ENCODE results near the gene FLT3.
"Not testable (repeated sequence)": the region's sequence is repeated elsewhere in the genome, so short reads cannot be mapped to it uniquely, and the experiment has no call there.

The FLT3 gene

DNA sequence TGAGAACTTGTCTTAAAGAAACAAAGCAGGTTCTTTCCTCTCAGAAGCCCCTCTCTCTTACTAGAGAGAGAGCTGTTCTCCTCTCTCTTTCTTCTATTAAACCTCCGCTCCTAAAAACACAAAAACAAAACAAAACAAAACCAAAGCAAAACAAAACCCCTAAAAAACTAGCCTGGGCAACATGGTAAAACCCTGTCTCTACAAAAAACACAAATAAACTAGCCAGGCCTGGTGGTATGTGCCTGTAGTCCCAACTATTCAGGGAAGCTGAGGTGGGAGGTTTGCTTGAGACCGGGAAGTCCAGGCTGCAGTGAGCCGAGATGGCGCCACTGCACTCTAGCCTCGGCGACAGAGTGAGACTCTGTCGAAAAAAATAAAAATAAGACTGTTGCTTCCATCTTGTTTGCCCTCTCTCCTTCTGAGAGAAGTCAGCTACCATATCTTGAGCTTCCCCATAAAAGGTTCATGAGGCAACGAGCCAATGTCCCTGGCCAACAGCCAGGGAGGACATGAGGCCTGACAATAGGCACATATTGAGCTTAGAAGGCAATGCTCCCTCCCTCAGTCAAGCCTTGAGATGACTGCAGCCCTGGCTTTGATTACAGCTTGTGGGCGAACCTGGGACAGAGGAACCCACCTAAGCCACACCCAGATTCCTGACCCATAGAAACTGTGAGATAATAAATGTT lies 17.5 kb upstream of the FLT3 start:
- Histone ChIP-seq H3K36me3 (ENCODE audit: control insufficient read depth, insufficient read depth, low read length) (no peaks in the 10 kb centered on the region), H3K4me3 (replicated peaks; ENCODE audit: low read depth, low read length) (no peak overlapping the region), H3K27me3 (replicated peaks; ENCODE audit: control insufficient read depth, insufficient read depth, low read length) (no peaks in the 10 kb centered on the region)
- TF ChIP-seq, protein P1, sequence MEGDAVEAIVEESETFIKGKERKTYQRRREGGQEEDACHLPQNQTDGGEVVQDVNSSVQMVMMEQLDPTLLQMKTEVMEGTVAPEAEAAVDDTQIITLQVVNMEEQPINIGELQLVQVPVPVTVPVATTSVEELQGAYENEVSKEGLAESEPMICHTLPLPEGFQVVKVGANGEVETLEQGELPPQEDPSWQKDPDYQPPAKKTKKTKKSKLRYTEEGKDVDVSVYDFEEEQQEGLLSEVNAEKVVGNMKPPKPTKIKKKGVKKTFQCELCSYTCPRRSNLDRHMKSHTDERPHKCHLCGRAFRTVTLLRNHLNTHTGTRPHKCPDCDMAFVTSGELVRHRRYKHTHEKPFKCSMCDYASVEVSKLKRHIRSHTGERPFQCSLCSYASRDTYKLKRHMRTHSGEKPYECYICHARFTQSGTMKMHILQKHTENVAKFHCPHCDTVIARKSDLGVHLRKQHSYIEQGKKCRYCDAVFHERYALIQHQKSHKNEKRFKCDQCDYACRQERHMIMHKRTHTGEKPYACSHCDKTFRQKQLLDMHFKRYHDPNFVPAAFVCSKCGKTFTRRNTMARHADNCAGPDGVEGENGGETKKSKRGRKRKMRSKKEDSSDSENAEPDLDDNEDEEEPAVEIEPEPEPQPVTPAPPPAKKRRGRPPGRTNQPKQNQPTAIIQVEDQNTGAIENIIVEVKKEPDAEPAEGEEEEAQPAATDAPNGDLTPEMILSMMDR (IDR thresholded peaks at IDR 0.05; ENCODE audit: insufficient read depth, low read length, poor library complexity, severe bottlenecking) = no peak
- no peak for DNase-seq (ENCODE audit: extremely low read depth, insufficient read length)

DNA sequence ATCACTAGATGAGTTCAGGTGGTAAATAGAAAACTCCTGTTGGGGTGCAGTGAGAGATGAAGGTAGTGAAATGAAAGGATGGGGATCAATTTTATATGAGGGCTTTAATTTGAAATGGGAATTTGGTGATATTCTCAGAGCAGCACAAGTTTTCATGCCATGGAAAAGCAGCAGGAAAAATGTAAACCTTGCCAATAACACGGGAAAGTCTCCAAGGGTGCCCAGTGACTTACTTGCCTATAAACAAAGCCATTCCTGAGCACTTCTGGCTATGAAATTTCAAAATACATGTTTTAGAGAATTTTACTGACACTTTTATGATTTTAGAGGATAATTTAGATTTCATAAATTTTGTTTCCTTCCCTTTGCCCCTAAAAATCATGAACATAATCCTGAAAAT lies 16.4 kb upstream of the FLT3 start:
- no peaks in the 10 kb centered on the region for H3K36me3 ChIP-seq (ENCODE audit: control insufficient read depth, insufficient read depth, low read length)
- no peak for DNase-seq (ENCODE audit: extremely low read depth, insufficient read length)
- H3K27me3 ChIP-seq (replicated peaks; ENCODE audit: control insufficient read depth, insufficient read depth, low read length) = no peaks in the 10 kb centered on the region
- TF ChIP-seq, protein P1 (IDR thresholded peaks at IDR 0.05; ENCODE audit: insufficient read depth, low read length, poor library complexity, severe bottlenecking) = no peak
- H3K4me3 ChIP-seq (replicated peaks; ENCODE audit: low read depth, low read length) = no peak overlapping the region

DNA sequence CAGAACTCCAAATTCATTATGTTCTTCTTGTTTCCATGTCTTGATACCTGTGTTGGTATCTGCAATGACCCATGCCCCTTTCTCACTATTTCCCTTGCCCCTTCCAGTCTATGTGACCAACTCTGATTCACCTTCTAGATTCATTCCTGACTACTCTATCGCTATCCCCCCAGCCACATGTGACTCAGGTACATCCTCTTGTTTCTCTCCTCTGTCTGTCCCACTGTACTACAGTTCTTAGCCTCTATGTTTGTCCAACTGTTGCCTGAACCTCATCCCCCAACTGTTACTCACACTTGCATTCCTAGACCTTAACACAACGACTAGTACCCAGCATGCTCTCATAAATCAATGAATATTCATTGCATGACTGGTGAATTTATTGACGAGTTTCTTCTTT lies 10.0 kb upstream of the FLT3 start:
- Histone ChIP-seq H3K4me3 (replicated peaks; ENCODE audit: low read depth, low read length) (no peak overlapping the region), H3K27me3 (replicated peaks; ENCODE audit: control insufficient read depth, insufficient read depth, low read length) (no peaks in the 10 kb centered on the region), H3K36me3 (ENCODE audit: control insufficient read depth, insufficient read depth, low read length) (no peaks in the 10 kb centered on the region)
- TF ChIP-seq, protein P1 (IDR thresholded peaks at IDR 0.05; ENCODE audit: insufficient read depth, low read length, poor library complexity, severe bottlenecking) = no peak
- no peak for DNase-seq (ENCODE audit: extremely low read depth, insufficient read length)

DNA sequence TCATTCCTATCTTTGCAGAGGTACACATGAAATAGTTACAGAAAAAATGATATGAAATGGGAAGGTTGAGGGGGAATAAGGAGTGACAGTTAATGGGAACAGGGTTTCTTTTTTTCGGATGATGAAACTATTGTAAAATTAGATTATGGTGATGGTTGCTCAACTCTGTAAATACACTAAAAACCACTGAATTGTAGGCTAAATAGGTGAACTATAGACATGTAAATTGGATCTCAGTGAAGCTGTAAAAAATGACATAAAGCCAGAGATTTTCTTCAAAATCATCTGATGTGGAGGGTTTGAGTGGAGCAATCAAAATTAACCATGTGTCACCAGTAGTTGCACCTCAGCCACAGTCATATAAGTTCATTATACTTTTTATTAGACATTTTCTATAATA lies 6.6 kb upstream of the FLT3 start:
- Histone ChIP-seq H3K4me3 (replicated peaks; ENCODE audit: low read depth, low read length) (no peak overlapping the region), H3K27me3 (replicated peaks; ENCODE audit: control insufficient read depth, insufficient read depth, low read length) (no peaks in the 10 kb centered on the region), H3K36me3 (ENCODE audit: control insufficient read depth, insufficient read depth, low read length) (no peaks in the 10 kb centered on the region)
- TF ChIP-seq, protein P1 (IDR thresholded peaks at IDR 0.05; ENCODE audit: insufficient read depth, low read length, poor library complexity, severe bottlenecking) = no peak
- DNase-seq (ENCODE audit: extremely low read depth, insufficient read length) = no peak

DNA sequence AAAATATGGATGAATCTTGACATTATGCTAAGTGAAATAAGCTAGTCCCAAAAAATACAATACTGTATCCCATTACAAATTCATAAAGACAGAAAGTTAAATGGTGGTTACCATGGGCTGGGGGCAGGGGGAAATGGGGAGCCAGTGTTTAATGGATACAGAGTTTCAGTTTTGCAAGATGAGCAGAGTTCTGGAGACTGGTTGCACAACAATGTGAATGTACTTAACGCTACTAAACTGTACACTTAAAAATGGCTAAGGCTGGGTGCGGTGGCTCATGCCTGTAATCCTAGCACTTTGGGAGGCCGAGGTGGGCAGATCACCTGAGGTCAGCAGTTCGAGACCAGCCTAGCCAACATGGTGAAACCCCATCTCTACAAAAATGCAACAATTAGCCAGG lies 1.5 kb upstream of the FLT3 start:
- not testable (repeated sequence) for DNase-seq (ENCODE audit: extremely low read depth, insufficient read length); H3K4me3 ChIP-seq (replicated peaks; ENCODE audit: low read depth, low read length); H3K36me3 ChIP-seq (ENCODE audit: control insufficient read depth, insufficient read depth, low read length); H3K27me3 ChIP-seq (replicated peaks; ENCODE audit: control insufficient read depth, insufficient read depth, low read length)

DNA sequence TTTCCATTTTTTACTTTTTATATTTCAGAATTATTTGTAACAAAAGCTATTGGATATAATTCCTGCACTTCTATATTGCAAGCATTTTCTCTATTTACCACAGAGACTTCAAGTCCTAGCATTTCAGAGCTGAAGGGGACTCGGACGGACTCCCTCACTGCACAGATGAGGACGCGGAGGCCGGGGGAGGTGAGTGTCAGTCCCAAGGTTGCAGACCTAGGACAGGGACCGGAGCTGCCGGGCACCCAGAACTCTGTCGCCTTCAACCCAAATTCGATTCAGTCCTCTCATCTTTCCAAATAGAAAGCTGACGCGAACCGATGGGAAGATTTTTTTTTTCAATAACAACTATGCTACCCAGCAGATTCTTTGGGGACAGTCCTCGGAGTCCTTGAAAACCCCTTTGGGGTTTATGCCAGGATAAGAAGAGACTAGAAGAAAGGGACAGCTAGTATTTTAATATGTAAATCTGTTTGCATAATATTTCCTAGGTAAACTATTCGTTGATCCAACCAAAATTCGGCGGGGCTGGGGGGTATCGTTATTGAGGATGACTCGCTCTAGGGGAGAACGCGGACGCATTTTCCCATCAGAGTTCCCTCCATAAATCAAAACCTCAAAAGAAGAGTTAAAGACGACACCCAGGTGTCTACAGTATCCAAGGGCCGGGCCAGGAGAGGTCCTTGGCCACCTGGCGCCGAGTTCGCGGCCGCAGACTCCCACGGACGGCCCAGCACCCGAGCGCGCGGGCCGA lies 803 bp downstream of the FLT3 start:
- no peaks in the 10 kb centered on the region; the same call in 1 of the 2 replicates for H3K27me3 ChIP-seq (replicated peaks; ENCODE audit: control insufficient read depth, insufficient read depth, low read length)

More for the DNA sequence above, 803 bp downstream of the FLT3 start:
- TF ChIP-seq, protein P1 (IDR thresholded peaks at IDR 0.05; ENCODE audit: insufficient read depth, low read length, poor library complexity, severe bottlenecking) = no peak
- no peak overlapping the region; the same call in 1 of the 2 replicates for H3K4me3 ChIP-seq (replicated peaks; ENCODE audit: low read depth, low read length)
- no peak for DNase-seq (ENCODE audit: extremely low read depth, insufficient read length)
- H3K36me3 ChIP-seq (ENCODE audit: control insufficient read depth, insufficient read depth, low read length) = no peaks in the 10 kb centered on the region

All from GM06990 (cell line).